Globus pallidus (tissue), 1 donor: ENCODE results near the gene CNOT11.
"Not testable (repeated sequence)": the region's sequence is repeated elsewhere in the genome, so short reads cannot be mapped to it uniquely, and the experiment has no call there.

Experiments used
- DNase-seq: peaks from one replicate; pipeline ENCODE4 v3.0.0-alpha.2; 2015; ENCODE audit warnings: low spot score

The CNOT11 gene

GRCh38 chr2:101245468-101245867, 7.2 kb upstream of the CNOT11 start:
- DNase-seq, result not testable (repeated sequence)

- not testable (repeated sequence) for DNase-seq
Observed at GRCh38 chr2:101248756-101249155, 3.9 kb upstream of the CNOT11 start.

GRCh38 chr2:101249826-101250225, 2.9 kb upstream of the CNOT11 start:
- no peak for DNase-seq

- DNase-seq, result not testable (repeated sequence)
Observed at GRCh38 chr2:101251246-101251781, 1.4 kb upstream of the CNOT11 start.

GRCh38 chr2:101251844-101252407, 760 bp upstream of the CNOT11 start:
- DNase-seq, result no peak

- peak; percentile 45 for DNase-seq
Observed at GRCh38 chr2:101253013-101253702, 472 bp downstream of the CNOT11 start.

GRCh38 chr2:101253703-101254450, 1.2 kb downstream of the CNOT11 start:
- DNase-seq, result no peak

- no peak for DNase-seq
Observed at GRCh38 chr2:101255501-101255900, 2.8 kb downstream of the CNOT11 start.

GRCh38 chr2:101256316-101256715, 3.6 kb downstream of the CNOT11 start:
- DNase-seq, result no peak

- DNase-seq, result no peak
Observed at GRCh38 chr2:101258804-101259203, 6.1 kb downstream of the CNOT11 start.

GRCh38 chr2:101262142-101262541, 9.5 kb downstream of the CNOT11 start:
- DNase-seq, result no peak

- no peak for DNase-seq
Observed at GRCh38 chr2:101263377-101263800, 10.7 kb downstream of the CNOT11 start.

- DNase-seq, result no peak
Observed at GRCh38 chr2:101264360-101264939, 11.8 kb downstream of the CNOT11 start.

- no peak for DNase-seq
Observed at GRCh38 chr2:101265893-101266499, 13.3 kb downstream of the CNOT11 start.

- DNase-seq, result no peak
Observed at GRCh38 chr2:101267671-101268656, 15.3 kb downstream of the CNOT11 start.

GRCh38 chr2:101270700-101271259, 18.1 kb downstream of the CNOT11 start:
- DNase-seq, result no peak

GRCh38 chr2:101272045-101272784, 19.5 kb downstream of the CNOT11 start:
- DNase-seq, result no peak

GRCh38 chr2:101273056-101273455, 20.4 kb downstream of the CNOT11 start:
- no peak for DNase-seq

- DNase-seq, result no peak
Observed at GRCh38 chr2:101274142-101274541, 21.5 kb downstream of the CNOT11 start.

- DNase-seq, result peak; percentile 46
Observed at GRCh38 chr2:101277111-101277510, 24.4 kb downstream of the CNOT11 start.
